Ovary (tissue), 3 donors: ENCODE measurements around the gene PPM1H.

Experiments
- CTCF ChIP-seq, 3 donors: fragments of 450-650 bp in 2 of 3; fragments of 200-600 bp in 1 of 3; IDR thresholded peaks; one replicate each; pipeline versions ENCODE4 v1.5.1 to v1.8.0; 2016 to 2022; ENCODE audit warnings: antibody characterized with exemption in 3 of 3, mild to moderate bottlenecking in 1 of 3
- POLR2A ChIP-seq: fragments of 450-650 bp; IDR thresholded peaks from one replicate; pipeline ENCODE4 v1.6.1; 2017; ENCODE audit warnings: antibody characterized with exemption, mild to moderate bottlenecking, moderate library complexity
- donor health status: DM: no; HTN: no; CAD: no.

- TF ChIP-seq CTCF (IDR thresholded peaks at IDR 0.05) (no peak), POLR2A (no peak)
These were observed 78.5 kb downstream of the PPM1H start for GRCh38 chr12:62856454-62856853.
